HepG2 (cell line): ENCODE data around the gene TNFAIP8L3. TPM values are rescaled to one million over a fixed set of nuclear protein-coding genes. Genes with fewer than 3 reads are reported as not detected.

ENCODE experiments used
- ATAC-seq: fragments of 200-7000 bp; cut with Tn5 transposase; 3 replicates; pipeline ENCODE4 v1.9.1; 2020; ENCODE audit warnings: mild to moderate bottlenecking, moderate library complexity
- BruUV-seq: library from RNA; stranded (reverse); fragments of 400-500 nt; replicated peaks from 2 replicates; lab custom pipeline; 2021; lab: Mats Ljungman, UMichigan
- CTCF ChIA-PET: fragments of 300-600 bp; formaldehyde crosslinking; extraction: SDS; loops from one replicate; lab custom pipeline; 2021; ENCODE audit warnings: low total read pairs, inconsistent platforms, low intra/inter-chr PET ratio; lab: Yijun Ruan, JAX
- POLR2A ChIA-PET: fragments of 350-600 bp; sonication (Branson Sonifier 250); formaldehyde crosslinking; loops from one replicate; lab custom pipeline; 2020; ENCODE audit warnings: antibody characterized with exemption, inconsistent platforms; lab: Yijun Ruan, JAX
- DNase-seq: peaks from one replicate; pipeline ENCODE4 v3.0.0-alpha.2; 2015; ENCODE audit warnings: low spot score
- FAIRE-seq: peaks from 3 replicates; lab custom pipeline; 2011; peaks lifted over from hg19 to GRCh38; lab: Jason Lieb, UNC
- H2AFZ ChIP-seq: one replicate; pipeline ENCODE4 v1.6.1; 2011; ENCODE audit warnings: low read length, inconsistent platforms
- H3K27ac ChIP-seq: fragments of 300-600 bp; 3 replicates; pipeline ENCODE4 v1.8.0; 2011; ENCODE audit warnings: mixed run types, mild to moderate bottlenecking, mixed read lengths, low read length, inconsistent platforms; ENCODE audit not compliant: insufficient read depth; ENCODE audit errors: extremely low read length
- H3K27me3 ChIP-seq, 2 experiments: fragments of 200-600 bp in 1 of 2; 2 replicates in 1 of 2; 3 replicates in 1 of 2; pipeline versions ENCODE4 v1.6.0 to v1.8.0; 2011; ENCODE audit warnings: low read length in 2 of 2, mild to moderate bottlenecking in 2 of 2, moderate library complexity in 2 of 2, inconsistent platforms in 1 of 2; ENCODE audit not compliant: insufficient read depth in 2 of 2, control insufficient read depth in 1 of 2
- H3K36me3 ChIP-seq, 2 experiments: fragments of 200-600 bp in 1 of 2; replicated peaks in 1 of 2; 2 replicates in 1 of 2; 3 replicates in 1 of 2; pipeline versions ENCODE4 v1.5.1 to v1.8.0; 2011; ENCODE audit warnings: low read length in 2 of 2, inconsistent platforms in 1 of 2; ENCODE audit not compliant: insufficient read depth in 2 of 2, control insufficient read depth in 1 of 2
- H3K4me1 ChIP-seq: 2 replicates; pipeline ENCODE4 v1.5.1; 2012; ENCODE audit warnings: low read length, inconsistent platforms; ENCODE audit not compliant: insufficient read depth
- H3K4me2 ChIP-seq: 2 replicates; pipeline ENCODE4 v1.6.0; 2011; ENCODE audit warnings: low read depth, low read length, inconsistent platforms
- H3K4me3 ChIP-seq, 3 experiments: fragments of 200-600 bp in 1 of 3; sonication (generic), shearing (Covaris generic) in 1 of 3; replicated peaks in 1 of 3; 2 replicates each; pipeline ENCODE4 v1.5.1; 2011 to 2016; ENCODE audit warnings: low read length in 3 of 3, inconsistent platforms in 2 of 3, low read depth in 2 of 3, mild to moderate bottlenecking in 2 of 3, control low read depth in 1 of 3, mixed read lengths in 1 of 3; ENCODE audit not compliant: insufficient read depth in 1 of 3
- H3K79me2 ChIP-seq: one replicate; pipeline ENCODE4 v1.6.1; 2011; ENCODE audit warnings: low read length, inconsistent platforms; ENCODE audit not compliant: insufficient read depth
- H3K9ac ChIP-seq: 2 replicates; pipeline ENCODE4 v1.6.0; 2011; ENCODE audit warnings: mild to moderate bottlenecking, low read depth, low read length, inconsistent platforms; ENCODE audit not compliant: insufficient read depth
- H3K9me3 ChIP-seq: 2 replicates; pipeline ENCODE4 v1.5.1; 2012; ENCODE audit warnings: mild to moderate bottlenecking, low read length
- H4K20me1 ChIP-seq: 2 replicates; pipeline ENCODE4 v1.6.0; 2011; ENCODE audit warnings: inconsistent platforms, mild to moderate bottlenecking, low read length, moderate library complexity; ENCODE audit not compliant: insufficient read depth
- ATF1 ChIP-seq: IDR thresholded peaks from 2 replicates; pipeline ENCODE4 v1.6.1; 2016; ENCODE audit warnings: mild to moderate bottlenecking, control low read depth
- CAMTA2 ChIP-seq: sonication (generic); formaldehyde crosslinking; IDR thresholded peaks from 2 replicates; pipeline ENCODE4 v1.4.0; 2020; ENCODE audit warnings: mild to moderate bottlenecking, missing genetic modification reagents, borderline replicate concordance
- FOSL2 ChIP-seq: sonication (generic); formaldehyde crosslinking; IDR thresholded peaks from 2 replicates; pipeline ENCODE4 v1.4.0; 2020; ENCODE audit warnings: missing genetic modification reagents
- FOXK2 ChIP-seq: fragments of 450-650 bp; IDR thresholded peaks from 2 replicates; pipeline ENCODE4 v1.6.1; 2016
- MIXL1 ChIP-seq: IDR thresholded peaks from 2 replicates; pipeline ENCODE4 v1.6.1; 2016
- PCBP1 ChIP-seq: fragments of 200-400 bp; formaldehyde crosslinking; IDR thresholded peaks from 2 replicates; pipeline ENCODE4 v1.6.1; 2017; ENCODE audit warnings: mild to moderate bottlenecking, low read depth, low read length, borderline replicate concordance
- REPIN1 ChIP-seq: sonication (generic); formaldehyde crosslinking; IDR thresholded peaks from 2 replicates; pipeline ENCODE4 v1.8.0; 2022; ENCODE audit warnings: missing genetic modification reagents, low read depth, mild to moderate bottlenecking, borderline replicate concordance
- RNF219 ChIP-seq: sonication (generic); formaldehyde crosslinking; IDR thresholded peaks from 2 replicates; pipeline ENCODE4 v1.5.0; 2020; ENCODE audit warnings: mild to moderate bottlenecking, missing genetic modification reagents
- SCMH1 ChIP-seq: sonication (generic); formaldehyde crosslinking; IDR thresholded peaks from 2 replicates; pipeline ENCODE4 v1.9.0; 2021; ENCODE audit warnings: missing genetic modification reagents, mild to moderate bottlenecking, borderline replicate concordance
- ZBTB20 ChIP-seq: sonication (generic); formaldehyde crosslinking; IDR thresholded peaks from 2 replicates; pipeline ENCODE4 v1.8.1; 2023; ENCODE audit warnings: missing genetic modification reagents, low read depth, mild to moderate bottlenecking, borderline replicate concordance
- ZMYM2 ChIP-seq: sonication (generic); formaldehyde crosslinking; IDR thresholded peaks from 2 replicates; pipeline ENCODE4 v1.8.0; 2022; ENCODE audit warnings: mild to moderate bottlenecking, missing genetic modification reagents
- ZMYM4 ChIP-seq: sonication (generic); formaldehyde crosslinking; IDR thresholded peaks from 2 replicates; pipeline ENCODE4 v1.8.1; 2023; ENCODE audit warnings: mild to moderate bottlenecking, missing genetic modification reagents
- ZNF101 ChIP-seq: sonication (generic); formaldehyde crosslinking; IDR thresholded peaks from 2 replicates; pipeline ENCODE4 v1.4.0; 2020; ENCODE audit warnings: mild to moderate bottlenecking, low read depth, missing genetic modification reagents, borderline replicate concordance
- ZNF331 ChIP-seq: sonication (generic); formaldehyde crosslinking; IDR thresholded peaks from 2 replicates; pipeline ENCODE4 v1.4.0; 2020; ENCODE audit warnings: missing genetic modification reagents
- ZNF335 ChIP-seq: sonication (generic); formaldehyde crosslinking; IDR thresholded peaks from 2 replicates; pipeline ENCODE4 v1.4.0; 2020; ENCODE audit warnings: missing genetic modification reagents
- ZNF337 ChIP-seq: sonication (generic); formaldehyde crosslinking; IDR thresholded peaks from 2 replicates; pipeline ENCODE4 v1.5.1; 2020; ENCODE audit warnings: missing genetic modification reagents, low read depth, mild to moderate bottlenecking, borderline replicate concordance
- ZNF572 ChIP-seq: sonication (generic); formaldehyde crosslinking; IDR thresholded peaks from 2 replicates; pipeline ENCODE4 v1.5.1; 2020; ENCODE audit warnings: mild to moderate bottlenecking, missing genetic modification reagents
- ZUFSP ChIP-seq: sonication (generic); formaldehyde crosslinking; IDR thresholded peaks from 2 replicates; pipeline ENCODE4 v1.9.0; 2021; ENCODE audit warnings: missing genetic modification reagents, mild to moderate bottlenecking, borderline replicate concordance
- in situ Hi-C: cut with HindIII; loops from 2 replicates; pipeline ENCODE4 v1.10.0; 2017; ENCODE audit warnings: low pct_unique_long_range_greater_than_20kb; ENCODE audit not compliant: extremely low pct_ligation_motif_present
- intact Hi-C: fragments of 100-400 bp; cut with micrococcal nuclease; formaldehyde crosslinking; loops from one replicate; pipeline ENCODE4 v1.10.0; 2022; ENCODE audit not compliant: unreplicated experiment
- polyA plus RNA-seq, 8 experiments: library from polyadenylated mRNA; depleted of rRNA in 3 of 8; stranded (reverse) in 7 of 8; unstranded in 1 of 8; fragments of >200 nt; fragmentation: Illumina TruSeq in 4 of 8; extraction: Trizol in 4 of 8; gene quantifications; 2 replicates each; pipeline versions ENCODE4 v1.2.1 to v1.2.3, GENCODE V29; 2011 to 2016; ENCODE audit warnings: low read depth in 4 of 8, missing spikeins in 1 of 8, mixed read lengths in 1 of 8; ENCODE audit not compliant: insufficient read depth in 1 of 8
- total RNA-seq, 5 experiments: library from RNA; depleted of rRNA; stranded (reverse); fragments of >200 nt; fragmentation: Illumina TruSeq; extraction: Trizol; gene quantifications; 2 replicates each; pipeline ENCODE4 v1.2.3, GENCODE V29; 2016; ENCODE audit warnings: low read depth in 1 of 5
- TF ChIP-seq, protein P1 (sequence below): sonication (generic); formaldehyde crosslinking; IDR thresholded peaks from 2 replicates; pipeline ENCODE4 v1.4.0; 2020; ENCODE audit warnings: missing genetic modification reagents, borderline replicate concordance
- TF ChIP-seq, protein P2 (sequence below): sonication (generic); formaldehyde crosslinking; IDR thresholded peaks from 2 replicates; pipeline ENCODE4 v1.4.0; 2020; ENCODE audit warnings: mild to moderate bottlenecking, missing genetic modification reagents

The TNFAIP8L3 gene
- total and polyA plus RNA-seq, 2 of the 13 experiments (the other 11 are each of a cell fraction or from before 2014, with no cell fraction given): 0.15 to 4.0 TPM

- intact Hi-C loops: no loop called here
- Histone ChIP-seq H2AFZ (no peak overlapping the region), H3K79me2 (peaks cover 3% of the 10 kb centered on the region), H3K4me2 (no peak overlapping the region), H4K20me1 (peaks cover 7% of the 10 kb centered on the region), H3K4me1 (peaks cover 25% of the 10 kb centered on the region), H3K36me3 (no peaks in the 10 kb centered on the region), H3K4me3 (no peak overlapping the region), H3K27ac (no peak overlapping the region)
- in situ Hi-C loops: no loop called here
- CTCF ChIA-PET: no interaction called here
- DNase-seq: no peak
- POLR2A ChIA-PET: no interaction called here
- ATAC-seq: no peak
- TF ChIP-seq ZBTB20 (CRISPR knock-in tag) (no peak), RNF219 (CRISPR knock-in tag) (no peak), ZNF331 (CRISPR knock-in tag) (no peak), ZMYM2 (CRISPR knock-in tag) (no peak), ZNF101 (CRISPR knock-in tag) (no peak), ZNF337 (no peak), ZMYM4 (CRISPR knock-in tag) (no peak), ZNF572 (no peak), ZNF335 (no peak), REPIN1 (CRISPR knock-in tag) (no peak), PCBP1 (no peak), FOXK2 (no peak), ZUFSP (CRISPR knock-in tag) (no peak), ATF1 (no peak), SCMH1 (CRISPR knock-in tag) (no peak), MIXL1 (no peak), CAMTA2 (CRISPR knock-in tag) (no peak), FOSL2 (CRISPR knock-in tag) (no peak)
- TF ChIP-seq, protein P1, sequence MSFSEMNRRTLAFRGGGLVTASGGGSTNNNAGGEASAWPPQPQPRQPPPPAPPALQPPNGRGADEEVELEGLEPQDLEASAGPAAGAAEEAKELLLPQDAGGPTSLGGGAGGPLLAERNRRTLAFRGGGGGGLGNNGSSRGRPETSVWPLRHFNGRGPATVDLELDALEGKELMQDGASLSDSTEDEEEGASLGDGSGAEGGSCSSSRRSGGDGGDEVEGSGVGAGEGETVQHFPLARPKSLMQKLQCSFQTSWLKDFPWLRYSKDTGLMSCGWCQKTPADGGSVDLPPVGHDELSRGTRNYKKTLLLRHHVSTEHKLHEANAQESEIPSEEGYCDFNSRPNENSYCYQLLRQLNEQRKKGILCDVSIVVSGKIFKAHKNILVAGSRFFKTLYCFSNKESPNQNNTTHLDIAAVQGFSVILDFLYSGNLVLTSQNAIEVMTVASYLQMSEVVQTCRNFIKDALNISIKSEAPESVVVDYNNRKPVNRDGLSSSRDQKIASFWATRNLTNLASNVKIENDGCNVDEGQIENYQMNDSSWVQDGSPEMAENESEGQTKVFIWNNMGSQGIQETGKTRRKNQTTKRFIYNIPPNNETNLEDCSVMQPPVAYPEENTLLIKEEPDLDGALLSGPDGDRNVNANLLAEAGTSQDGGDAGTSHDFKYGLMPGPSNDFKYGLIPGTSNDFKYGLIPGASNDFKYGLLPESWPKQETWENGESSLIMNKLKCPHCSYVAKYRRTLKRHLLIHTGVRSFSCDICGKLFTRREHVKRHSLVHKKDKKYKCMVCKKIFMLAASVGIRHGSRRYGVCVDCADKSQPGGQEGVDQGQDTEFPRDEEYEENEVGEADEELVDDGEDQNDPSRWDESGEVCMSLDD (CRISPR knock-in tag): no peak
- TF ChIP-seq, protein P2, sequence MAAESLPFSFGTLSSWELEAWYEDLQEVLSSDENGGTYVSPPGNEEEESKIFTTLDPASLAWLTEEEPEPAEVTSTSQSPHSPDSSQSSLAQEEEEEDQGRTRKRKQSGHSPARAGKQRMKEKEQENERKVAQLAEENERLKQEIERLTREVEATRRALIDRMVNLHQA: no peak
- TF ChIP-seq, all 625 proteins: peak for 0
- no peaks in the 10 kb centered on the region for H3K27me3 ChIP-seq
- BruUV-seq: no TSS peak
- H3K9me3 ChIP-seq: no peaks in the 10 kb centered on the region
- FAIRE-seq: no peak
- no peak overlapping the region for H3K9ac ChIP-seq
Observed at GRCh38 chr15:51099185-51099584, 4.5 kb upstream of the TNFAIP8L3 start.
